Caco-2 (cell line): ENCODE data around the gene TRANK1. TPM values are rescaled to one million over a fixed set of nuclear protein-coding genes. Genes with fewer than 3 reads are reported as not detected.

Experiments used
- BruUV-seq: library from RNA; stranded (reverse); fragments of 400-500 nt; replicated peaks from 2 replicates; lab custom pipeline; 2021; lab: Mats Ljungman, UMichigan
- CTCF ChIA-PET: fragments of 300-600 bp; sonication (Branson Sonifier 250); formaldehyde crosslinking; loops from one replicate; lab custom pipeline; 2022; ENCODE audit warnings: antibody characterized with exemption; lab: Charles Lee
- POLR2A ChIA-PET: fragments of 300-600 bp; sonication (Branson Sonifier 250); formaldehyde crosslinking; loops from one replicate; lab custom pipeline; 2022; ENCODE audit warnings: antibody characterized with exemption; lab: Charles Lee
- DNase-seq, 2 experiments: peaks; one replicate each; pipeline versions ENCODE4 v3.0.0 to v3.0.0-alpha.2; 2020 to 2022
- H3K27me3 ChIP-seq: replicated peaks from 2 replicates; pipeline ENCODE4 v1.6.0; 2011; ENCODE audit warnings: low read length; ENCODE audit not compliant: control insufficient read depth, insufficient read depth
- H3K36me3 ChIP-seq: 2 replicates; pipeline ENCODE4 v1.5.1; 2011; ENCODE audit warnings: low read length; ENCODE audit not compliant: control insufficient read depth, insufficient read depth
- H3K4me1 ChIP-seq: fragments of 250-450 bp; sonication (Bioruptor Pico); 2 replicates; pipeline ENCODE4 v1.5.1; 2020; ENCODE audit warnings: mild to moderate bottlenecking
- H3K4me3 ChIP-seq: 2 replicates; pipeline ENCODE4 v1.5.1; 2011; ENCODE audit warnings: low read depth, mild to moderate bottlenecking, control low read depth, low read length
- H3K9me3 ChIP-seq: fragments of 250-450 bp; sonication (Bioruptor Pico); 2 replicates; pipeline ENCODE4 v1.5.1; 2020; ENCODE audit warnings: mild to moderate bottlenecking, moderate library complexity
- H3K27ac Mint-ChIP-seq: one replicate; pipeline ENCODE4 v1.8.0; 2022; ENCODE audit warnings: mixed read lengths; ENCODE audit not compliant: unreplicated experiment
- H3K27me3 Mint-ChIP-seq: one replicate; pipeline ENCODE4 v1.8.0; 2022; ENCODE audit warnings: mixed read lengths; ENCODE audit not compliant: insufficient read depth, unreplicated experiment
- H3K36me3 Mint-ChIP-seq: one replicate; pipeline ENCODE4 v1.8.0; 2022; ENCODE audit warnings: mild to moderate bottlenecking, mixed read lengths; ENCODE audit not compliant: insufficient read depth, unreplicated experiment
- H3K4me1 Mint-ChIP-seq: one replicate; pipeline ENCODE4 v1.8.0; 2022; ENCODE audit warnings: low read depth, mixed read lengths; ENCODE audit not compliant: unreplicated experiment
- H3K4me3 Mint-ChIP-seq: one replicate; pipeline ENCODE4 v1.8.0; 2022; ENCODE audit warnings: mild to moderate bottlenecking, moderate library complexity, mixed read lengths; ENCODE audit not compliant: unreplicated experiment
- H3K9me3 Mint-ChIP-seq: one replicate; pipeline ENCODE4 v1.8.0; 2022; ENCODE audit warnings: mixed read lengths; ENCODE audit not compliant: unreplicated experiment
- CTCF ChIP-seq, 2 experiments: fragments of 200-600 bp in 1 of 2; IDR thresholded peaks; 1 replicate in 1 of 2; 2 replicates in 1 of 2; pipeline versions ENCODE4 v1.5.1 to v1.8.0; 2011 to 2022; ENCODE audit warnings: antibody characterized with exemption in 1 of 2, control low read depth in 1 of 2, inconsistent platforms in 1 of 2, low read depth in 1 of 2, low read length in 1 of 2, mild to moderate bottlenecking in 1 of 2, moderate library complexity in 1 of 2; ENCODE audit not compliant: insufficient read depth in 1 of 2, severe bottlenecking in 1 of 2, unreplicated experiment in 1 of 2
- intact Hi-C: fragments of 100-400 bp; cut with micrococcal nuclease; formaldehyde crosslinking; loops from one replicate; pipeline ENCODE4 v1.10.0; 2022; ENCODE audit not compliant: unreplicated experiment
- total RNA-seq: library from RNA; stranded (reverse); gene quantifications from 2 replicates; pipeline ENCODE4 v1.2.3, GENCODE V29; 2022

Gene TRANK1
- total RNA-seq, 1 experiment from 2014 or later: 4.3 TPM

GRCh38 chr3:36874424-36874823, 70.4 kb downstream of the TRANK1 start:
- no peak overlapping the region for H3K27ac Mint-ChIP-seq
- Histone ChIP-seq H3K36me3 (no peaks in the 10 kb centered on the region), H3K27me3 (no peaks in the 10 kb centered on the region), H3K4me1 (no peaks in the 10 kb centered on the region), H3K9me3 (no peaks in the 10 kb centered on the region), H3K4me3 (no peak overlapping the region)
- no peaks in the 10 kb centered on the region for H3K36me3 Mint-ChIP-seq
- no peak for DNase-seq
- intact Hi-C loops: no loop called here
- no TSS peak for BruUV-seq
- no peaks in the 10 kb centered on the region for H3K9me3 Mint-ChIP-seq
- no peak for TF ChIP-seq CTCF (IDR thresholded peaks at IDR 0.05; ENCODE audit: insufficient read depth in 1 of 2, low read depth in 1 of 2, low read length in 1 of 2, severe bottlenecking in 1 of 2, unreplicated experiment in 1 of 2)
- POLR2A ChIA-PET: no interaction called here
- no peaks in the 10 kb centered on the region for H3K27me3 Mint-ChIP-seq
- H3K4me1 Mint-ChIP-seq: no peaks in the 10 kb centered on the region
- CTCF ChIA-PET: no interaction called here
- H3K4me3 Mint-ChIP-seq: no peak overlapping the region

DNA sequence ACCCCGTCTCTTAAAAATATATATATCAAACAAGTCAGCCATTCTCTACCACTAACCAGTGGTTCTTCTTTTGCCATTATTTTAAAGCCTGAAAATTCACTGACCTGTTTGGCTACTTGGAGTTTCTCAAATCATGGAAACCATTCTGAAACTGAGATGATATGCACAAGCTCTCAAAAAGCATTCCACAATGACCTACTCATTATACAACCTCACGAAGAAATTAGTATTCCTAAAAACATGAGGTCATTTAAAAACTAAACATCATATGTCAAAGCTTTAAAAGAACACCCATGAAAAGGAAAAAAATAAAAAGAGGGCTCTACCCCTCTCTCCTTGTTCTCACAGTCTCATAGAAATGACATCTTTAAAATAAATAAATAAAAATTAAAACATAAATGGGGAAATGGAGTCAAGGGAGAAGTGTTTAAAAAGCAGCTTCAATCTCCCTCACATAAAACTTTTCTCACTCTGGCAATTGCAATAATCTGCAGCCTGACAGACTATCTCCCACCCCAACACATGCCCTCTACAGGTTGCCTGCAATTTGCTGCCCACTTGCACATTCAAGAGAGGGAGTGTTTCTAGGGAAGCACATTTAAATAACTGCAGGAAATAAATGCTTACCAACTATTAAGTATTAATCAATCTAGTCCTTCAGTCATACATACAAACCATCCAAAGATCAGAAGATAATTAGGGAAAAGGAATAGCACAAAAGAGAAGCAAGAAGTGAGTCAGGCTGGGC, 73.3 kb downstream of the TRANK1 start:
- DNase-seq: no peak
- Histone ChIP-seq H3K9me3 (no peaks in the 10 kb centered on the region), H3K27me3 (no peaks in the 10 kb centered on the region), H3K36me3 (no peaks in the 10 kb centered on the region), H3K4me1 (no peaks in the 10 kb centered on the region), H3K4me3 (no peak overlapping the region)
- intact Hi-C loops: no loop called here
- no peak overlapping the region for H3K27ac Mint-ChIP-seq
- no peaks in the 10 kb centered on the region for H3K36me3 Mint-ChIP-seq
- H3K4me3 Mint-ChIP-seq: no peak overlapping the region
- no peaks in the 10 kb centered on the region for H3K9me3 Mint-ChIP-seq
- peak; percentile 8 to 10 for TF ChIP-seq CTCF (IDR thresholded peaks at IDR 0.05; ENCODE audit: insufficient read depth in 1 of 2, low read depth in 1 of 2, low read length in 1 of 2, severe bottlenecking in 1 of 2, unreplicated experiment in 1 of 2)
- no peaks in the 10 kb centered on the region for H3K27me3 Mint-ChIP-seq
- BruUV-seq: no TSS peak
- CTCF ChIA-PET: no interaction called here
- POLR2A ChIA-PET: no interaction called here
- no peaks in the 10 kb centered on the region for H3K4me1 Mint-ChIP-seq

DNA sequence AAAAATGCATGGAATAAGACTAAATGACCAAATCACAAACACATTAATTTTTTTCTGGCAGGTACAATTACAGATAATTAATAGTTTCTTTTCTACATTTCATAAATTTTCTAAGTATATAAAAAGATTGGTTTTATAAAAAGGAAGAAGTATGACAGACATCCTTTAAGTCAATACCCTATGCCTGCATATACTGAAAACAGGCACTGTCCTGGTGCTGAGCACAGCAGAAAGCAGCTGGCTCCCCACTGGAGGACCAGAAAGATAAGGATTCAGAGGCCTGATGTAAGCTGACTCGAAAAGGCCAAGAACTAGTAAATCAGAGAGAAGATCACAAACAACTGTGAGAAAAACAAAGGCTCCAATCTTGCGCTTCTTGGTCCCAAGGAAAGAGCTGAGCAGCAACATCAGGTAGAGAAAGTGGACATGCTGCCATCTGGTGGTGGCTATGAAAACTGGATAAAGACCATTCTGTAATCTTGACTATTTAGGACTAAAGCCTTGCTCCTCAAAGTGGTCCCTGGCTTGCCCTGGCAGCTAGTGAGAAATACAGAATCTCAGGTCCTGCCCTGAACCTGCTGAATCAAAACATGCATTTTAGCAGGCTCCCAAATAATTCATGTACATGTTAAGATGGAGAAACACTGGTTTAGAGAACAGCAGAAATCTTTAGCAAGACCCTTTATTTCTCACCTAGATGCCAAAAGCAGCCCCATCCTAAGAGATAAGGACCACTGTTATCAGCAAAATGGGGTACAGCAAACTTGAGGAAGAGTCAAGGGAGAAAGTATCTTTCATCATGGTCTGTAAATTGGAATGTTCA, 76.0 kb downstream of the TRANK1 start:
- CTCF ChIA-PET: interaction anchor here (0.7 to 1.7 kb wide), 6 partner anchors 12 to 137 kb away, joined by 3 to 24 read pairs (median 6); no protein-coding TSS in a partner anchor
- POLR2A ChIA-PET: interaction anchor here (0.7 kb wide), 1 partner anchor 1055 kb away, joined by 3 read pairs; no protein-coding TSS in a partner anchor
- H3K4me1 ChIP-seq: no peaks in the 10 kb centered on the region
- no peak overlapping the region for H3K4me3 ChIP-seq
- BruUV-seq: no TSS peak
- Mint-ChIP-seq H3K4me1 (no peaks in the 10 kb centered on the region), H3K4me3 (no peak overlapping the region), H3K36me3 (no peaks in the 10 kb centered on the region), H3K27me3 (peaks cover 3% of the 10 kb centered on the region), H3K9me3 (no peaks in the 10 kb centered on the region), H3K27ac (no peak overlapping the region)
- peak; percentile 45 to 60 for DNase-seq
- H3K36me3 ChIP-seq: no peaks in the 10 kb centered on the region
- TF ChIP-seq CTCF (IDR thresholded peaks at IDR 0.05; ENCODE audit: insufficient read depth in 1 of 2, low read depth in 1 of 2, low read length in 1 of 2, severe bottlenecking in 1 of 2, unreplicated experiment in 1 of 2): peak; percentile 49 to 69
- intact Hi-C loops: loop anchor here (1.0 to 2.0 kb wide), 5 partner anchors 32 to 140 kb away; no protein-coding TSS in a partner anchor
- H3K9me3 ChIP-seq: no peaks in the 10 kb centered on the region
- H3K27me3 ChIP-seq: no peaks in the 10 kb centered on the region
